ENCODE results near the gene RAB11FIP5.

GRCh38 chr2:73135236-73135635, 22.5 kb upstream of the RAB11FIP5 start:
- TF ChIP-seq CTCF (IDR thresholded peaks at IDR 0.05) (no peak), POLR2AphosphoS5 (IDR thresholded peaks at IDR 0.05; ENCODE audit: insufficient read depth in 1 of 2, low read depth in 1 of 2) (no peak), POLR2A (IDR thresholded peaks at IDR 0.05) (no peak)
